Activated CD4-positive, alpha-beta T cell treated with anti-CD3 and anti-CD28 coated beads, Interleukin-10, Interleukin-2, amounts not matched to agents 100 ng/mL and 50 ng/mL, durations not matched to agents 16 hours and 8 hours (primary cell): ENCODE results near the gene OR52E6.

Experiments
- DNase-seq: peaks from one replicate; pipeline ENCODE4 v3.0.0-alpha.2; 2020

The OR52E6 gene

DNA sequence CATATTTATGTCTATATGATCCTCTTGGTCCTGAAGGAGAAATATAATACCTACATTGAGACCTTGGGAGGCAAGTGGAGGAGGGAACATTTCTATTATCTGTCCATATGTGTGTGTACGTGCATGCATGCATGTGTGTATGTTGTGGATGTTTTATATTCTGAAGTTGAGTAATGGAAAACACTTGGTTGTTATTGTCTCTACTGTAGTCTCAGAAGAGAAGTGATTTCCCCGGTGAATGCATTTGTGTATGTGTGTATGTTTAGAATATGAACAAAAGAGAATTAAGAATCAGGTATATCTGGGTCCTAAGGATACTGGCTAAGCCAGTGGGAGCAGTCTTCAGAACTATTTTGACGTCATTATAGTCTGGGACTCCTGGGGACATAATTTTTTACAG is 50.5 kb downstream of the OR52E6 start, which contains the start of gene OR52N1:
OR52N1 (minus strand) TSS at position 101 of the 400 bp plus-strand sequence. CDS start 2,449 bp downstream, outside the sequence.
- DNase-seq: no peak
